Measurements from ENCODE around the gene DUS1L. TPM values are rescaled to one million over a fixed set of nuclear protein-coding genes. Genes with fewer than 3 reads are reported as not detected.

Gene DUS1L
- total RNA-seq, 1 donor from 2014 or later, result 75.2 TPM

GRCh38 chr17:82016061-82016874 is 49.3 kb downstream of the DUS1L start:
- DNase-seq (ENCODE audit: extremely low read depth, low read depth, low spot score), result no peak

DNA sequence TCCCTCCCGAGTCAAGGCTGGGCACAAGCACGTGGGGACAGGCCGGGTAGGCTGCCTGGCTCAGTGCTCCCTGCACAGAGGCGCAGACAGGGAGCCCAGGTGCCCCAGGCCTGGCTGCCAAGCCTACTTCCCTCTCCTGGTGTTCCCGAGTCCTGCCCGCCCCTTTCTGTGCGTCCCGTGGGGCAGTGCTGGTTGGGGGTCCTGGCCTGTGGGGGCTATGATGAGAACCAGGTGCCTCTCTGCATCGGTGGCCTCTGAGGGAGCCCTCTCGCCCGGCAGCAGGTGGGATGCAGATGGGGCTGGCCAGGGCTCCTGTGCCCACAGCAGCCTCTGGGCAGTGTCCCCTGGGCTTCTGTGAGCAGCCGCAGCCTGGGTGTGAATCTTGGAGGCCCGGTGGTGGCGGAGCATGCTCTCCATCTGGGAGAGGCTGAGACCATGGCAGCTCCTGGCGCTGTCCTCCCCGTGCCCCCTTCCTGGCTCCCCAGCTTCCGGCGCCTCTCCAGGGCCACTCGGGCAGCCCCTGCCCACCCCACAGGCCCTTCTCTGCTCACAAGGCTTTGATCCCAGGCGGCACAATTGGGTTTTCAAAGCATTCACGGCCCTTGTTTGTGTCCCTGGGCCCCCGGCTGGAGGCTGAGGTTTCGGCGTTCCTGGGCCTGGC is 50.2 kb downstream of the DUS1L start:
- DNase-seq (ENCODE audit: extremely low read depth, low read depth, low spot score), result no peak

DNA sequence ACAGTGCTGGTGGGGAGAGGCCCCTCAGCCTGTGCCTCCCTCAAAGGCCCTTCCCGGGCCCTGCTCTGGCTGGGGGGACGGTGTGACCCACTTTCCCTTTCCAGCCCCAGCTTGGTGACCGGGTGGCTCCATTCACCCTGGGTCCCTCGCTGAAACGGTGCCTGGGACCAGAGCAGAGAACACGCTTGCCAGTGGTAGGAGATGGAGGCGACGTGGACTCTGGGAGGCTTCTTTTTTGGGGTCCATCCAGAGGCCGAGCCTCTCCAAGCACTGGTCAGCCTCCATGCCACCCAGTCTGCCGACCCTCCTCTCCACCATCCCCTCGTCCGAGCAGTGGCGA is 50.7 kb downstream of the DUS1L start:
- no peak for DNase-seq (ENCODE audit: extremely low read depth, low read depth, low spot score)

GRCh38 chr17:82014432-82014831 is 51.2 kb downstream of the DUS1L start:
- DNase-seq (ENCODE audit: extremely low read depth, low read depth, low spot score), result no peak

DNA sequence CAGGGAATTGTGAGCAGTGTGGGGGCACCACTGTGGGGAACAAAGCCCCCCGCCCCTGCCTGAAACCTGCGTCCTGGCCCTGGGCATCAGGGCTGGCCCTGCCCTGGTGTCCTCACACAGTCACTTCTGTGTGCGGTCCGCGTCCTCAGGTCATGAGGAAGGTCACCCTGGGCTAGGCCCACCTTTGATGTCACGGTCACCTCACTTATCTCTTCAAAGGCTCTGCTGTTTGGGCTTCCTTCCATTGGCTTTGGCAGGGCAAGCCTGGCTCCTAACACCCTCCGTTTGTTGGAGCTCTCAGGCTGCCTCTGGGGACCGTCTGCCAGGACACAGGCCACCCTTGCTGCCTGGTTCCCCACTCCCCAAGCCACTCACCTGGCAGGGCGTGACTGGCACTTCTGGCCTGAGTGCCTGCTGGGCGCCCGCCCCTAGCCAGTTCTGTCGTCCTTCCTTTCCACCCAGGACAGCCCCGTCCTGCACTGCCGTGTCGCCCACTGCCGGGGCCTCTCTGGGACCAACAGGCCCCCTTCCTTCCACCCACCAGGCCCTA is 51.8 kb downstream of the DUS1L start:
- DNase-seq (ENCODE audit: extremely low read depth, low read depth, low spot score), result no peak

GRCh38 chr17:82013341-82013740 is 52.3 kb downstream of the DUS1L start:
- no peak for DNase-seq (ENCODE audit: extremely low read depth, low read depth, low spot score)

DNA sequence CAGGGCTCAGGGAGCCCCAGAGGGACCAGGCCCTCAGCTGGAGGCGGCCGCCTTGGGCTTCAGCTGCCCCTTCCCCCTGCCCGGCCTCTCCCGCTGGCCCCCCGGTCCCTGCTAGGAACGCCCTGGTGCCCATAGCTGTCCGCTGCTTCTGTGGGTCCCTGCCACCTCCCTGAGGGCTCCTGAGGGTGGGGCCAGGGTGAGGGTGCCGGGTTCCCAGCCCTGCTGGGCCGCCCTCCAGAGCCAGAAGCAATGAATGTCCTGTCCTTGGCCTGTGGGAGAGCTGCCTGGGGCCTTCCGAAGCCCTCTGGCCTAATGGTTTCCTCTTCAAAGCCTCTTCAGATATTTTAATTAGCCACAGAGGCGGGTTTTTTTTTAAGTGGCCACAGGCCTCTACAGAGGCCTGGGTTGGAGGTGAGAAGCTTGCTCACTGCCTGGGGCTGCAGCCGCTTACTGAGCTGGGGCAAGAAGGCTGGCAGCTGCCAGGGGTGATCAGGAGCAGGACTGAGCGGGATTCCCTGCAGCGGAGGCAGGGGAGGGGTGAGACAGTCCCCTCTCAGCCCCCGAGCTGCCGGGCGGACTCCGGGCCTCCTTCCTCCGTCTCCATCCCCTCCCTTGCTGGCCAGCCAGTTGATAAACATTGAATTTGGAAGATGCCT is 52.8 kb downstream of the DUS1L start:
- no peak for DNase-seq (ENCODE audit: extremely low read depth, low read depth, low spot score)

- no peak for DNase-seq (ENCODE audit: extremely low read depth, low read depth, low spot score)
These were observed 53.4 kb downstream of the DUS1L start for GRCh38 chr17:82012261-82012639.

DNA sequence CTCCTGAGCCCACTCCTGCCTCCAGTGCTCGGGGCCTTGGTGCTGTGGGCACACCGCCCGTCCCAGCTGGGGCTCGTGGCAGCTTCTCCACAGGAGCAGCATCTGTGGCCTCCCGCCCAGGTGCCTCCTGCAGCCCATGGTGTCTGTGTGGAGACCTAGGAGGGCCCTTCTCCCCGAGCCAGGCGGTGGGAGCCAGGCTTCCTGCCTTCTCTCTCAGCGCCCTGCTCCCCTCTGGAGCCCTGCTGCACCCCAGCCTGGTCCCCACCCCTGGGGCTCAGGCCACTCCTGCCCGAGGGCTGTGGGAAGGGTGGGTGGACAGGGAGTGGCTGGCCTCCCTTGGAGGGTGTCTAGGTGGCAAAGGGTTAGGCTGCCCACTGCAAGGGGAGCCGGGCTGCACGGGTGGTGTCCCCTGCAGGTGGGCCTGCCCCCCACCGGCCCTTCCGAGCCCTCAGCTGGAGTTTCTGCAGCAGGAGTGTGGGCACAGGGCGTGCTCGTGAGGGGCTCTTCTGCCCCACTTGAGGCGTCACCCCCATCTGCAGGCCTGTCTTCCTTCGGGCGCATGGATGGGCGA is 53.9 kb downstream of the DUS1L start:
- no peak for DNase-seq (ENCODE audit: extremely low read depth, low read depth, low spot score)

GRCh38 chr17:82010575-82011525 is 54.8 kb downstream of the DUS1L start:
- no peak for DNase-seq (ENCODE audit: extremely low read depth, low read depth, low spot score)

DNA sequence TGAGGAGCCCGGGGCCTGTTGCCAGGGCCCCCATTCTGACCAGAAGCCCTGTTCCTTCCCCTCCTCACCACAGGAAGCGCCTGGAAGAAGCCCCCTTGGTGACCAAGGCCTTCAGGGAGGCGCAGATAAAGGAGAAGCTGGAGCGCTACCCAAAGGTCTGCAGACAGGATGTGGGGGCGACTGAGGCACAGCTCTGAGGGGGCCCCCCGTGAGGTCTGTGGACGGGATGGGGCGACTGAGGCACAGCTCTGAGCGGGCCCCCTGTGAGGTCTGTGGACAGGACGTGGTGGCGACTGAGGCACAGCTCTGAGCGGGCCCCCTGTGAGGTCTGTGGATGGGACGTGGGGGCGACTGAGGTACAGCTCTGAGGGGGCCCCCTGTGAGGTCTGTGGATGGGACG is 56.2 kb downstream of the DUS1L start:
- DNase-seq (ENCODE audit: extremely low read depth, low read depth, low spot score), result no peak

GRCh38 chr17:82008941-82009405 is 56.6 kb downstream of the DUS1L start:
- DNase-seq (ENCODE audit: extremely low read depth, low read depth, low spot score), result no peak

- no peak for DNase-seq (ENCODE audit: extremely low read depth, low read depth, low spot score)
These were observed 57.2 kb downstream of the DUS1L start for GRCh38 chr17:82008258-82008940.

Other genes with a start within 250 kb of the DUS1L start
- gene MCRIP1, start 232.5 kb downstream of the DUS1L start, total RNA-seq, result 134 and 148 TPM in 2 replicates
- not detected in 2 replicates for gene PPP1R27, start 230.8 kb downstream of the DUS1L start, total RNA-seq
- gene P4HB, start 205.3 kb downstream of the DUS1L start, total RNA-seq, result 3,025 and 3,034 TPM in 2 replicates
- gene ARHGDIA, start 194.5 kb downstream of the DUS1L start, total RNA-seq, result 426 and 442 TPM in 2 replicates
- gene ALYREF, start 174.2 kb downstream of the DUS1L start, total RNA-seq, result 151 and 152 TPM in 2 replicates
- gene ANAPC11, start 174.1 kb downstream of the DUS1L start, total RNA-seq, result 180 and 216 TPM in 2 replicates
- gene NPB, start 163.6 kb downstream of the DUS1L start, total RNA-seq, result 0.68 and 1.9 TPM in 2 replicates
- 36.6 and 62.9 TPM in 2 replicates for gene PCYT2, start 154.4 kb downstream of the DUS1L start, total RNA-seq
- 22.7 and 33.2 TPM in 2 replicates for gene SIRT7, start 147.6 kb downstream of the DUS1L start, total RNA-seq
- gene MAFG, start 138.1 kb downstream of the DUS1L start, total RNA-seq, result 20.4 and 34.4 TPM in 2 replicates
- 67.3 and 97.0 TPM in 2 replicates for gene PYCR1, start 128.5 kb downstream of the DUS1L start, total RNA-seq
- not detected in 2 replicates for gene MYADML2, start 118.6 kb downstream of the DUS1L start, total RNA-seq
- 0.78 TPM in 1 of 2 replicates, not detected in the other for gene NOTUM, start 104.6 kb downstream of the DUS1L start, total RNA-seq
- 21.8 and 25.1 TPM in 2 replicates for gene ASPSCR1, start 88.2 kb downstream of the DUS1L start, total RNA-seq
- gene CENPX, start 42.9 kb downstream of the DUS1L start, total RNA-seq, result 51.6 and 74.3 TPM in 2 replicates
- gene LRRC45, start 42.5 kb downstream of the DUS1L start, total RNA-seq, result 12.8 and 24.9 TPM in 2 replicates
- gene RAC3, start 34.1 kb downstream of the DUS1L start, total RNA-seq, result 42.1 and 67.9 TPM in 2 replicates
- 61.0 and 67.6 TPM in 2 replicates for gene DCXR, start 28.1 kb downstream of the DUS1L start, total RNA-seq
- gene RFNG, start 14.0 kb downstream of the DUS1L start, total RNA-seq, result 45.0 and 49.1 TPM in 2 replicates
- gene GPS1, start 13.9 kb downstream of the DUS1L start, total RNA-seq, result 122 and 139 TPM in 2 replicates
- 165 and 201 TPM in 2 replicates for gene FASN, start 32.4 kb upstream of the DUS1L start, total RNA-seq
- 10.2 and 23.8 TPM in 2 replicates for gene CCDC57, start 147.0 kb upstream of the DUS1L start, total RNA-seq
- gene SLC16A3, start 163.2 kb upstream of the DUS1L start, total RNA-seq, result 151 and 170 TPM in 2 replicates
- gene CSNK1D, start 207.9 kb upstream of the DUS1L start, total RNA-seq, result 84.6 and 88.0 TPM in 2 replicates